GM15510 (cell line): ENCODE measurements around the gene PRPF8.

Source experiments
- POLR2A ChIP-seq: IDR thresholded peaks from 3 replicates; pipeline ENCODE4 v1.6.1; 2011; ENCODE audit warnings: borderline replicate concordance; ENCODE audit not compliant: insufficient read length; ENCODE audit errors: extremely low read depth

PRPF8 gene

GRCh38 chr17:1710807-1711553 lies 26.3 kb upstream of the PRPF8 start:
- no peak for TF ChIP-seq POLR2A

- TF ChIP-seq POLR2A, result no peak
Observed at GRCh38 chr17:1709971-1710806, 25.5 kb upstream of the PRPF8 start, which contains the start of gene TLCD2. TSS of gene TLCD2 (minus strand) at chr17:1710377. CDS start at chr17:1710242, 135 bp downstream.

GRCh38 chr17:1709403-1709951 lies 24.8 kb upstream of the PRPF8 start:
- no peak for TF ChIP-seq POLR2A

GRCh38 chr17:1707107-1707506 lies 22.4 kb upstream of the PRPF8 start:
- TF ChIP-seq POLR2A, result no peak

- TF ChIP-seq POLR2A, result no peak
Observed at GRCh38 chr17:1705004-1705403, 20.3 kb upstream of the PRPF8 start.

- no peak for TF ChIP-seq POLR2A
Observed at GRCh38 chr17:1703063-1703462, 18.4 kb upstream of the PRPF8 start.

- TF ChIP-seq POLR2A, result no peak
Observed at GRCh38 chr17:1697681-1698080, 13.0 kb upstream of the PRPF8 start.

- TF ChIP-seq POLR2A, result no peak
Observed at GRCh38 chr17:1695365-1695764, 10.7 kb upstream of the PRPF8 start.

- no peak for TF ChIP-seq POLR2A
Observed at GRCh38 chr17:1693339-1693738, 8.7 kb upstream of the PRPF8 start.

- no peak for TF ChIP-seq POLR2A
Observed at GRCh38 chr17:1690544-1691221, 6.0 kb upstream of the PRPF8 start.

GRCh38 chr17:1686086-1686485 lies 1.4 kb upstream of the PRPF8 start:
- no peak for TF ChIP-seq POLR2A

- no peak for TF ChIP-seq POLR2A
Observed at GRCh38 chr17:1683459-1683858, 1.2 kb downstream of the PRPF8 start.

- no peak for TF ChIP-seq POLR2A
Observed at GRCh38 chr17:1676401-1676800, 8.3 kb downstream of the PRPF8 start.

GRCh38 chr17:1673041-1673785 lies 11.5 kb downstream of the PRPF8 start:
- TF ChIP-seq POLR2A, result no peak
